ENCODE results near the gene NDUFS2. TPM values are rescaled to one million over a fixed set of nuclear protein-coding genes. Genes with fewer than 3 reads are reported as not detected.

Gene NDUFS2
- total RNA-seq (10 to 100 TPM; 93.5 to 97.1 TPM), polyA plus RNA-seq (82.1 TPM)

DNA sequence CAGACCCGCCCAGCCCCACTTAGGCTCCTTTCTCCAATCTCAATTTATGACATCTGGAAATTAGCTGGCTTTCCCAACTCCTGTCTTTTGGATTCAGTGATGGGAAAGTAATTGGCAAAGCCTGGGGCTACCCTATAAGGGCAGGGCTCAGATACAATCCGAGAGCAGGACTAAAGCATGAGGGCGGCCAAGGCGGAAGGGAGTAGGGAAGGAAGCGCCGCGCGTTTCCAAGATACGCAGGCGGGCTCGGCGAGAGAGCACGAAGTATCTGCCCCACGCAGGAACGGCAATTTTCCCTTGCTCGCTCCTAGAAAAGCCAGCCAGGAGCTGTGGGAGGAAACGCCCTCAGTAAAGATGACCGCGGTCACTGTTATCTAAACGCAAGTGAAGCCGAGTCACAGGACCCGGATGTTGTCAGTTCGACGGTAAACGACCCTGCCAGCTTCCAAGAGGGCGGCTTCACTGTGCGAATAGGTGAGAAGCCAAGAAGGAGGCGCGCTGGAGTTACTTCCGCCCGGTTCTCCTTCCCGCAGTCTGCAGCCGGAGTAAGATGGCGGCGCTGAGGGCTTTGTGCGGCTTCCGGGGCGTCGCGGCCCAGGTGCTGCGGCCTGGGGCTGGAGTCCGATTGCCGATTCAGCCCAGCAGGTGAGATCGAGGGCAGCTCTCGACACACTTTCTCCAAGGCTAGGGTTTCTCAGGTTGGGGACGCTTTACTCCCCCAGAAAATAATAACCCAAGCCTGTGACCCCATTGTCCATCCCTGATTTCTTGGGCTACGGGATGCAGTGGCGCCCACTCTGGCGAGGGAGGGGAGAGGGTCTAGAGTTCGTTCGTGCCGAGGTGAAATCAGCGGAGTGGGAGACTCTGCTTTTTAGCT, at the start of gene NDUFS2:
Gene NDUFS2, plus strand, starts transcription at position 532 of the 877 bp plus-strand sequence. Its CDS starts 19 bp downstream, at position 551.
- peak within 1 kb of the TSS; percentile 89 for H3K27ac ChIP-seq (ENCODE audit: low read depth, low read length)
- peak within 1 kb of the TSS; percentile 99 for H3K4me3 ChIP-seq (ENCODE audit: low read length)
- Mint-ChIP-seq H3K9me3 (no peaks in the 10 kb centered on the region), H3K36me3 (peaks cover 3 to 42% (median 16%) of the 10 kb centered on the region in 3 donors), H3K27me3 (no peaks in the 10 kb centered on the region), H3K4me1 (peaks cover 59 to 73% (median 71%) of the 10 kb centered on the region in 3 donors), H3K4me3 (peak within 1 kb of the TSS; percentile 93 to 97 (median 95)), H3K27ac (peak within 1 kb of the TSS; percentile 96 to 99 (median 98))
- peak; percentile 92 to 98 (median 93) for DNase-seq
- H3K9me3 ChIP-seq (ENCODE audit: low read length) = no peaks in the 10 kb centered on the region
- ChIA-PET CTCF (interaction anchor here (1.0 to 14.0 kb wide), 12 partner anchors 9 to 198 kb away, joined by 3 to 197 read pairs (median 10); partner anchors contain the start of genes APOA2, PPOX, SDHC and TOMM40L), POLR2A (interaction anchor here (0.5 to 2.3 kb wide), 17 partner anchors 10 to 133 kb away, joined by 3 to 51 read pairs (median 7); partner anchors contain the start of genes ARHGAP30, B4GALT3, DEDD and PPOX)
- H3K27me3 ChIP-seq (ENCODE audit: insufficient read depth, low read length, poor library complexity, severe bottlenecking) = no peaks in the 10 kb centered on the region
- H3K36me3 ChIP-seq (ENCODE audit: insufficient read depth, low read length) = peaks cover 24% of the 10 kb centered on the region
- peaks cover 59% of the 10 kb centered on the region for H3K4me1 ChIP-seq (ENCODE audit: insufficient read depth, low read length)

DNA sequence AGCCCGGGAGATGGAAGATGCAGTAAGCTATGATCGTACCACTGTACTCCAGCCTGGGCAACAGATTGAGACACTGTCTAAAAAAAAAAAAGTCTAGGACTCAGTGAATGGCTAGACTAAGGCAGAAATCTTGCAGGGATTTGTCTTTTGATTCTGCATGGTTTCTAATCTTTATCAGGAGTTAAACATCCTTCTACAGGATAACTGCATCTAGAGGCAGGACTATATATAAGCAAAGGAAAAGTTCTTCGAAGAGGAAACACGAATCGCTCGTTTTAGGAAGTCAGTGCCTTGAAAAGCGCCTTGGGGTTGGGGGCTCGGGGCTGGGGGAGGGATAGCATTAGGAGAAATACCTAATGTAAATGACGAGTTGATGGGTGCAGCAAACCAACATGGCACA, 49.0 kb upstream of the NDUFS2 start:
- Mint-ChIP-seq H3K4me1 (peaks cover 21 to 39% (median 28%) of the 10 kb centered on the region in 3 donors), H3K4me3 (peak overlapping the region; percentile 98 to 100 (median 98)), H3K36me3 (peaks cover 0 to 26% (median 7%) of the 10 kb centered on the region in 3 donors), H3K9me3 (no peaks in the 10 kb centered on the region), H3K27me3 (no peaks in the 10 kb centered on the region), H3K27ac (peak overlapping the region; percentile 98 to 100 (median 100))
- H3K27ac ChIP-seq (ENCODE audit: low read depth, low read length) = peak overlapping the region; percentile 98
- H3K9me3 ChIP-seq (ENCODE audit: low read length) = no peaks in the 10 kb centered on the region
- POLR2A ChIA-PET = interaction anchor here (0.6 to 2.2 kb wide), 16 partner anchors 13 to 358 kb away, joined by 3 to 17 read pairs (median 4); partner anchors contain the start of genes ARHGAP30, B4GALT3, DEDD and NDUFS2
- no peaks in the 10 kb centered on the region for H3K27me3 ChIP-seq (ENCODE audit: insufficient read depth, low read length, poor library complexity, severe bottlenecking)
- no peaks in the 10 kb centered on the region for H3K36me3 ChIP-seq (ENCODE audit: insufficient read depth, low read length)
- no peak for DNase-seq
- peaks cover 11% of the 10 kb centered on the region for H3K4me1 ChIP-seq (ENCODE audit: insufficient read depth, low read length)
- peak overlapping the region; percentile 87 for H3K4me3 ChIP-seq (ENCODE audit: low read length)
- CTCF ChIA-PET = interaction anchor here (0.7 to 6.4 kb wide), 8 partner anchors 12 to 154 kb away, joined by 3 to 44 read pairs (median 4); partner anchors contain the start of genes ARHGAP30, B4GALT3, PPOX and TOMM40L

- H3K36me3 Mint-ChIP-seq = peaks cover 0 to 33% (median 7%) of the 10 kb centered on the region in 3 donors
- H3K9me3 ChIP-seq (ENCODE audit: low read length) = no peaks in the 10 kb centered on the region
- peaks cover 14% of the 10 kb centered on the region for H3K4me1 ChIP-seq (ENCODE audit: insufficient read depth, low read length)
- no peaks in the 10 kb centered on the region for H3K27me3 ChIP-seq (ENCODE audit: insufficient read depth, low read length, poor library complexity, severe bottlenecking)
- peak within 1 kb of the TSS; percentile 98 to 100 (median 98) for H3K4me3 Mint-ChIP-seq
- ChIA-PET CTCF (interaction anchor here (0.7 to 6.4 kb wide), 8 partner anchors 12 to 154 kb away, joined by 3 to 44 read pairs (median 4); partner anchors contain the start of genes ARHGAP30, B4GALT3, PPOX and TOMM40L), POLR2A (interaction anchor here (0.6 to 2.2 kb wide), 12 partner anchors 12 to 160 kb away, joined by 3 to 17 read pairs (median 4); partner anchors contain the start of genes ARHGAP30, B4GALT3, DEDD and NDUFS2)
- peak within 1 kb of the TSS; percentile 87 for H3K4me3 ChIP-seq (ENCODE audit: low read length)
- DNase-seq = peak; percentile 68 to 90 (median 88)
- peak within 1 kb of the TSS; percentile 98 to 100 (median 100) for H3K27ac Mint-ChIP-seq
- peaks cover 25 to 44% (median 34%) of the 10 kb centered on the region in 3 donors for H3K4me1 Mint-ChIP-seq
- H3K27ac ChIP-seq (ENCODE audit: low read depth, low read length) = peak within 1 kb of the TSS; percentile 98
- no peaks in the 10 kb centered on the region for H3K27me3 Mint-ChIP-seq
- no peaks in the 10 kb centered on the region for H3K9me3 Mint-ChIP-seq
- H3K36me3 ChIP-seq (ENCODE audit: insufficient read depth, low read length) = no peaks in the 10 kb centered on the region
Observed at GRCh38 chr1:161153682-161154337, 48.4 kb upstream of the NDUFS2 start, which contains the start of gene UFC1. Gene UFC1 (plus strand): TSS chr1:161153978. CDS start chr1:161153998, 20 bp downstream.

DNA sequence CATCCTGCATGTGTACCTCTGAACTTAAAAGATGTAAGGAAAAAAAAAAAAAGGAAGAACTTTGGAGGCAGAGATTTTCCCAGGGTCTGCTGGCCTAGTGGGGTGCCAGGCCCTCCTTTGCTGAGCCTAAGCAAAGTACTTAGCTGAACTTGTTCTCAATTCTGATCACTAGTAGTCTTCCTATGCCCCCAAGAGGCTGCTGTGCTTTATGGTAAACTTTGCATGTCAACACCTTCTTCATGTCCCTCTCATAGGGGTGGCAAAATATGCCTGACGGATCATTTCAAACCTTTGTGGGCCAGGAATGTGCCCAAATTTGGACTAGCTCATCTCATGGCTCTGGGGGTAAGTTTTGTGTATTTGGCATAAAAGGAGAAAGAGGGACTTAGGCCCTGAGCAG, 44.3 kb upstream of the NDUFS2 start:
- peaks cover 43 to 81% (median 70%) of the 10 kb centered on the region in 3 donors for H3K4me1 Mint-ChIP-seq
- ChIA-PET CTCF (interaction anchor here (1.3 to 6.4 kb wide), 4 partner anchors 8 to 68 kb away, joined by 3 to 44 read pairs (median 10); partner anchors contain the start of genes NIT1, PFDN2, PPOX and TOMM40L), POLR2A (interaction anchor here (0.8 to 1.1 kb wide), 2 partner anchors 28 to 68 kb away, joined by 3 read pairs; partner anchors contain the start of gene TOMM40L)
- H3K27me3 Mint-ChIP-seq = no peaks in the 10 kb centered on the region
- Histone ChIP-seq H3K27ac (ENCODE audit: low read depth, low read length) (no peak overlapping the region), H3K9me3 (ENCODE audit: low read length) (no peaks in the 10 kb centered on the region), H3K4me3 (ENCODE audit: low read length) (no peak overlapping the region), H3K4me1 (ENCODE audit: insufficient read depth, low read length) (peaks cover 41% of the 10 kb centered on the region), H3K27me3 (ENCODE audit: insufficient read depth, low read length, poor library complexity, severe bottlenecking) (no peaks in the 10 kb centered on the region), H3K36me3 (ENCODE audit: insufficient read depth, low read length) (no peaks in the 10 kb centered on the region)
- peaks cover 0 to 63% (median 10%) of the 10 kb centered on the region in 3 donors for H3K36me3 Mint-ChIP-seq
- H3K4me3 Mint-ChIP-seq = peak overlapping the region; percentile 33 to 96 (median 93)
- no peak for DNase-seq
- H3K9me3 Mint-ChIP-seq = no peaks in the 10 kb centered on the region
- H3K27ac Mint-ChIP-seq = peak overlapping the region; percentile 54 to 97 (median 94)

DNA sequence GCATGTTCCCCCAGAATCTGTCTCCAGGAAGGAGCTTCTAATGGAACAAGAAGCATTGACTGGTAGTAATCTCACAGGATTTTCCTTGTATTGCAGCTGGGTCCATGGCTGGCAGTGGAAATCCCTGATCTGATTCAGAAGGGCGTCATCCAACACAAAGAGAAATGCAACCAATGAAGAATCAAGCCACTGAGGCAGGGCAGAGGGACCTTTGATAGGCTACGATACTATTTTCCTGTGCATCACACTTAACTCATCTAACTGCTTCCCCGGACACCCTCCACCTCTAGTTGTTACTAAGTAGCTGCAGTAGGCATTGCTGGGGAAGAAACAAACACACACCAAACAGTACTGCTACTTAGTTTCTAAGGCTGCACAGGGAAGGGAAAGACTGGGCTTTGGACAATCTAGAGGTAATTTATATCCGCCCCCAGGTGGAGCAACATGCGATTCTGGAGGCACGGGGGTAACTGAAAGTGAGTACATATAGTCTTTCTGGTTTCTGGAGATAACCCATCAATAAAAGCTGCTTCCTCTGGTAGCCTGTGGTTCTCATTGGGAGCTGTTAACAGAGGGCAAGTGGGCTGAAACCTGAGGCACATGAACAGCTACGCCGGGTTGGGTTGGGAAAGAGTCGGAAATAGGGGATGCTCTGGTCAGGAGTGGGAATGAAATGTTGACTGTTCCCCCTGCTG, 43.7 kb upstream of the NDUFS2 start:
- H3K4me1 Mint-ChIP-seq = peaks cover 48 to 82% (median 74%) of the 10 kb centered on the region in 3 donors

GRCh38 chr1:161159087-161159912, 42.9 kb upstream of the NDUFS2 start, which contains the start of gene USP21:
Gene USP21 (plus strand): TSS chr1:161159500. CDS start chr1:161160641, 1,141 bp downstream.
- peaks cover 37% of the 10 kb centered on the region for H3K4me1 ChIP-seq (ENCODE audit: insufficient read depth, low read length)
- ChIA-PET CTCF (interaction anchor here (1.3 kb wide), 1 partner anchor 32 kb away, joined by 3 read pairs; no protein-coding TSS in a partner anchor), POLR2A (no interaction called here)
- no peaks in the 10 kb centered on the region for H3K27me3 ChIP-seq (ENCODE audit: insufficient read depth, low read length, poor library complexity, severe bottlenecking)
- peak within 1 kb of the TSS; percentile 89 to 99 (median 96) for H3K27ac Mint-ChIP-seq
- H3K4me3 Mint-ChIP-seq = peak within 1 kb of the TSS; percentile 90 to 97 (median 95)
- H3K27me3 Mint-ChIP-seq = no peaks in the 10 kb centered on the region
- peak within 1 kb of the TSS; percentile 79 for H3K4me3 ChIP-seq (ENCODE audit: low read length)
- peaks cover 43 to 79% (median 74%) of the 10 kb centered on the region in 3 donors for H3K4me1 Mint-ChIP-seq
- peak within 1 kb of the TSS; percentile 75 for H3K27ac ChIP-seq (ENCODE audit: low read depth, low read length)
- no peaks in the 10 kb centered on the region for H3K9me3 ChIP-seq (ENCODE audit: low read length)
- peaks cover 6% of the 10 kb centered on the region for H3K36me3 ChIP-seq (ENCODE audit: insufficient read depth, low read length)
- peaks cover 0 to 69% (median 20%) of the 10 kb centered on the region in 3 donors for H3K36me3 Mint-ChIP-seq
- DNase-seq = peak; percentile 87 to 94 (median 89)
- H3K9me3 Mint-ChIP-seq = no peaks in the 10 kb centered on the region

More for the DNA sequence above, 43.7 kb upstream of the NDUFS2 start:
- POLR2A ChIA-PET = interaction anchor here (0.8 to 1.1 kb wide), 2 partner anchors 27 to 68 kb away, joined by 3 read pairs; partner anchors contain the start of gene TOMM40L
- Histone ChIP-seq H3K27ac (ENCODE audit: low read depth, low read length) (peak overlapping the region; percentile 75), H3K9me3 (ENCODE audit: low read length) (no peaks in the 10 kb centered on the region), H3K27me3 (ENCODE audit: insufficient read depth, low read length, poor library complexity, severe bottlenecking) (no peaks in the 10 kb centered on the region), H3K4me3 (ENCODE audit: low read length) (peak overlapping the region; percentile 79), H3K4me1 (ENCODE audit: insufficient read depth, low read length) (peaks cover 37% of the 10 kb centered on the region), H3K36me3 (ENCODE audit: insufficient read depth, low read length) (no peaks in the 10 kb centered on the region)
- Mint-ChIP-seq H3K4me3 (peak overlapping the region; percentile 90 to 97 (median 95)), H3K27me3 (no peaks in the 10 kb centered on the region), H3K27ac (peak overlapping the region; percentile 89 to 99 (median 96)), H3K9me3 (no peaks in the 10 kb centered on the region), H3K36me3 (peaks cover 0 to 69% (median 15%) of the 10 kb centered on the region in 3 donors)
- no peak for DNase-seq
- CTCF ChIA-PET = interaction anchor here (1.3 to 6.4 kb wide), 4 partner anchors 7 to 67 kb away, joined by 3 to 44 read pairs (median 10); partner anchors contain the start of genes NIT1, PFDN2, PPOX and TOMM40L

All from CD8-positive, alpha-beta memory T cell (primary cell).